HL-60 (cell line): ENCODE results near the gene CYP24A1.

ENCODE experiments used
- DNase-seq, 2 experiments: peaks; one replicate each; pipeline ENCODE4 v3.0.0-alpha.2; 2010 to 2020; ENCODE audit warnings: low read depth in 1 of 2, low spot score in 1 of 2
- H3K27ac ChIP-seq: fragments of 250-450 bp; sonication (Bioruptor Pico); replicated peaks from 2 replicates; pipeline ENCODE4 v1.5.1; 2020; ENCODE audit warnings: mild to moderate bottlenecking, moderate library complexity
- H3K27me3 ChIP-seq: fragments of 250-450 bp; sonication (Bioruptor Pico); 2 replicates; pipeline ENCODE4 v1.5.1; 2021; ENCODE audit warnings: mild to moderate bottlenecking, moderate library complexity; ENCODE audit not compliant: insufficient read depth, poor library complexity, severe bottlenecking
- H3K4me3 ChIP-seq: replicated peaks from 2 replicates; pipeline ENCODE4 v1.5.1; 2011; ENCODE audit warnings: mild to moderate bottlenecking, control low read depth, low read length; ENCODE audit not compliant: insufficient read depth
- CTCF ChIP-seq: IDR thresholded peaks from one replicate; pipeline ENCODE4 v1.5.1; 2011; ENCODE audit warnings: low read length, control low read depth, inconsistent platforms; ENCODE audit not compliant: insufficient read depth
- GABPA ChIP-seq: IDR thresholded peaks from 2 replicates; pipeline ENCODE4 v1.6.1; 2012; ENCODE audit warnings: low read depth
- POLR2AphosphoS5 ChIP-seq: IDR thresholded peaks from 2 replicates; pipeline ENCODE4 v1.6.1; 2012; ENCODE audit warnings: low read depth
- REST ChIP-seq: IDR thresholded peaks from 2 replicates; pipeline ENCODE4 v1.6.1; 2012; ENCODE audit warnings: low read depth; ENCODE audit not compliant: insufficient replicate concordance
- SPI1 ChIP-seq: IDR thresholded peaks from 2 replicates; pipeline ENCODE4 v1.6.1; 2012; ENCODE audit warnings: low read depth, mild to moderate bottlenecking, borderline replicate concordance

Gene CYP24A1

GRCh38 chr20:54110457-54110856 lies 63.3 kb downstream of the CYP24A1 start:
- no peak for TF ChIP-seq SPI1
- no peak for TF ChIP-seq CTCF
- TF ChIP-seq GABPA = no peak
- no peak for TF ChIP-seq REST
- no peak for TF ChIP-seq POLR2AphosphoS5
- H3K27ac ChIP-seq = no peak overlapping the region
- no peak overlapping the region for H3K4me3 ChIP-seq

DNA sequence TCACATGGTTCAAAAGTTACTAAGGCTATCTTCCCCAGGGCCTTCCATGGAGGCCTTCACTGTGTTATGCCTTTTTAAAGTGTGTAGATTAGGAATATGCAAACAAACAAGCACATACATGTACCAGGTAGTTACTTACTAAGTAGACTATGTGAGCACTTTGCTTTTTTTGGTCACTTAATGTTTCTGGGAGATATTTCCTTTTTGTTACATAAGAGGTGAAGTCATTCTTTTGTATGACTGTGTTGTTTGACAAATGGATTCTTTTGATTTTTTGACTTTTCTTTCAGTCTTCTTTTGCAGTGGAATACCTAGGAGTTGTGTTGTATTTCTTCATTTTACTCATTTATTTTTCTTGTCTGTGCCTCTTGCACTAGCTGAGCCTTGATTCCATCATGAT lies 63.7 kb downstream of the CYP24A1 start:
- TF ChIP-seq CTCF (no peak), POLR2AphosphoS5 (no peak), GABPA (no peak), SPI1 (no peak), REST (no peak)
- H3K27ac ChIP-seq = no peak overlapping the region
- no peak for DNase-seq
- H3K27me3 ChIP-seq = peaks cover 3% of the 10 kb centered on the region
- no peak overlapping the region for H3K4me3 ChIP-seq

More at GRCh38 chr20:54110457-54110856, 63.3 kb downstream of the CYP24A1 start:
- DNase-seq = no peak
- H3K27me3 ChIP-seq = peaks cover 1% of the 10 kb centered on the region

GRCh38 chr20:54108817-54109216 lies 65.0 kb downstream of the CYP24A1 start:
- Histone ChIP-seq H3K27me3 (peaks cover 3% of the 10 kb centered on the region), H3K27ac (no peak overlapping the region), H3K4me3 (no peak overlapping the region)
- TF ChIP-seq POLR2AphosphoS5 (no peak), GABPA (no peak)
- no peak for DNase-seq

DNA sequence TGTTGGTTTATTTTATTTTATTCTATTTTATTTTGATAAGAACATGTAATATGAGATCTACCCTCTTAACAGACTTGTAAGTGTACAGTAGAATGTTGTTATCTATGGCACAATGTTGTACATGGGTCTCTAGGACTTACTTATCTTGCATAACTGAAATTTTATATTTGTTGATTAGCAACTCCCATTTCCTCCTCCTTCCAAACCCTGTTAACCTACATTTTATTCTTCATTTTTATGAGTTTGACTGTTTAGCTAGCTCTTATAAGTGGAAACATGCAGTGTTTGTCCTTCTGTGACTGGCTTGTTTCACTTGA lies 65.5 kb downstream of the CYP24A1 start:
- peaks cover 3% of the 10 kb centered on the region for H3K27me3 ChIP-seq
- no peak overlapping the region for H3K4me3 ChIP-seq
- DNase-seq = no peak
- TF ChIP-seq POLR2AphosphoS5 = no peak
- no peak for TF ChIP-seq SPI1
- TF ChIP-seq GABPA = no peak
- no peak for TF ChIP-seq REST
- no peak for TF ChIP-seq CTCF
- H3K27ac ChIP-seq = no peak overlapping the region
